ENCODE data around the gene IL17RD. TPM values are rescaled to one million over a fixed set of nuclear protein-coding genes. Genes with fewer than 3 reads are reported as not detected.

The IL17RD gene
- total and polyA plus RNA-seq, 2 of the 4 experiments (the other 2 are of a cell fraction): 0.72 to 0.92 TPM

DNA sequence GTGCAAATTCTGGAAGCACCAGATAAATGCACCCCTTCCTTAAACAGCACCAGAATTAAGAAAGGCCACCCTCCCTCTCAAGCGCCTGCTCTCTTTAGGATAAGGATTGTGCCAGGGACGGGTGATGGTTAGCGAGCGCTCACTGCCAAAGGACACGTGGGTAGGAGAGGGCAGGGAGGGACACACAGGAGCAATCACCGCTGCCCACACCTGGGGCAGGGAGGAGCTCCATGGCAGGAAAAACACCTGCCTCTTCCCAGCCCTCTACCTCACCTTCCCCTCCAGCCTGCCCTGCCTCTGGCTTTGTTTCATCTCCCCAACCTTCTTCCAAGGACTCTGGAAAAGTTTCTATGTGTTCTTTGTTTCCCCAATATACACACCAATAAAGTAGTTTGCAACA lies 112.0 kb downstream of the IL17RD start:
- H2BK20ac ChIP-seq (ENCODE audit: low read depth, low read length): no peak overlapping the region
- H3K9me3 ChIP-seq (ENCODE audit: control insufficient read depth, insufficient read depth, low read length): no peaks in the 10 kb centered on the region
- no peak overlapping the region for H3K23ac ChIP-seq (ENCODE audit: low read depth, low read length)
- H3K27ac ChIP-seq (ENCODE audit: insufficient read depth, low read length): no peak overlapping the region
- in situ Hi-C loops (cut with MboI; ENCODE audit: low sequenced_read_pairs) (no loop called here), intact Hi-C loops (cut with micrococcal nuclease) (no loop called here), dilution Hi-C loops (cut with HindIII; ENCODE audit: low sequenced_read_pairs, unreplicated experiment) (no loop called here)
- 100% methylated on average over 2 of the region's 6 CpGs; no CpG with 5 or more reads in 1 of the 2 experiments for WGBS, 2 experiments (ENCODE audit: extremely low coverage in 2 of 2, insufficient read length in 1 of 2)
- no peak overlapping the region for H3K4me2 ChIP-seq (ENCODE audit: low read depth, low read length)
- H2AK5ac ChIP-seq (ENCODE audit: low read depth, low read length): no peak overlapping the region
- no peak overlapping the region for H3K18ac ChIP-seq (ENCODE audit: low read depth, low read length)
- no peak overlapping the region for H3K4ac ChIP-seq (ENCODE audit: low read depth, low read length)
- H3K79me1 ChIP-seq (ENCODE audit: low read depth in 1 of 2, low read length in 2 of 2): no peaks in the 10 kb centered on the region
- no TSS peak for BruUV-seq (replicated peaks)
- no peak overlapping the region for H2AFZ ChIP-seq (replicated peaks; ENCODE audit: low read length, poor library complexity)
- H3K27me3 ChIP-seq (ENCODE audit: control insufficient read depth, insufficient read depth, low read length): no peaks in the 10 kb centered on the region; the same call in 1 of the 2 replicates
- no peaks in the 10 kb centered on the region for H4K20me1 ChIP-seq (ENCODE audit: insufficient read depth, low read length)
- TF ChIP-seq FOS (IDR thresholded peaks at IDR 0.05; ENCODE audit: low read depth, low read length) (no peak), RAD21 (IDR thresholded peaks at IDR 0.05; ENCODE audit: low read length) (no peak), MAFK (IDR thresholded peaks at IDR 0.05; ENCODE audit: low read depth, low read length) (no peak), MAZ (IDR thresholded peaks at IDR 0.05; ENCODE audit: borderline replicate concordance, low read depth, low read length) (no peak)
- TF ChIP-seq, protein P1, sequence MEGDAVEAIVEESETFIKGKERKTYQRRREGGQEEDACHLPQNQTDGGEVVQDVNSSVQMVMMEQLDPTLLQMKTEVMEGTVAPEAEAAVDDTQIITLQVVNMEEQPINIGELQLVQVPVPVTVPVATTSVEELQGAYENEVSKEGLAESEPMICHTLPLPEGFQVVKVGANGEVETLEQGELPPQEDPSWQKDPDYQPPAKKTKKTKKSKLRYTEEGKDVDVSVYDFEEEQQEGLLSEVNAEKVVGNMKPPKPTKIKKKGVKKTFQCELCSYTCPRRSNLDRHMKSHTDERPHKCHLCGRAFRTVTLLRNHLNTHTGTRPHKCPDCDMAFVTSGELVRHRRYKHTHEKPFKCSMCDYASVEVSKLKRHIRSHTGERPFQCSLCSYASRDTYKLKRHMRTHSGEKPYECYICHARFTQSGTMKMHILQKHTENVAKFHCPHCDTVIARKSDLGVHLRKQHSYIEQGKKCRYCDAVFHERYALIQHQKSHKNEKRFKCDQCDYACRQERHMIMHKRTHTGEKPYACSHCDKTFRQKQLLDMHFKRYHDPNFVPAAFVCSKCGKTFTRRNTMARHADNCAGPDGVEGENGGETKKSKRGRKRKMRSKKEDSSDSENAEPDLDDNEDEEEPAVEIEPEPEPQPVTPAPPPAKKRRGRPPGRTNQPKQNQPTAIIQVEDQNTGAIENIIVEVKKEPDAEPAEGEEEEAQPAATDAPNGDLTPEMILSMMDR (conservative IDR thresholded peaks at IDR 0.05; ENCODE audit: low read depth, low read length): no peak
- no peak overlapping the region for H2BK5ac ChIP-seq (ENCODE audit: low read depth, low read length, poor library complexity, severe bottlenecking)
- no peak overlapping the region for H2BK120ac ChIP-seq (ENCODE audit: low read depth, low read length)
- no peak overlapping the region for H2AK9ac ChIP-seq (replicated peaks; ENCODE audit: low read depth, low read length, poor library complexity)
- no peak overlapping the region for H3K9ac ChIP-seq (ENCODE audit: low read depth, low read length)
- ATAC-seq (ENCODE audit: low read depth) (no peak), DNase-seq (no peak)
- H3K36me3 ChIP-seq (ENCODE audit: control insufficient read depth, insufficient read depth, low read length): no peaks in the 10 kb centered on the region
- H3K4me3 ChIP-seq (ENCODE audit: insufficient read depth, low read depth, low read length): no peak overlapping the region
- ChIA-PET POLR2A (ENCODE audit: unreplicated experiment) (no interaction called here), CTCF (no interaction called here)
- H3K56ac ChIP-seq (ENCODE audit: extremely low read depth, insufficient read depth, low read length): no peak overlapping the region
- no peak overlapping the region for H2BK15ac ChIP-seq (ENCODE audit: low read depth, low read length)
- H4K91ac ChIP-seq (ENCODE audit: insufficient read depth, low read depth, low read length): no peak overlapping the region
- no peak overlapping the region for H4K8ac ChIP-seq (ENCODE audit: low read depth in 2 of 2, low read length in 2 of 2)
- H3K9me1 ChIP-seq (ENCODE audit: insufficient read depth, low read length): no peaks in the 10 kb centered on the region
- no peaks in the 10 kb centered on the region; the same call in 1 of the 2 replicates for H3K4me1 ChIP-seq (ENCODE audit: control insufficient read depth, insufficient read depth, low read length)
- H4K5ac ChIP-seq (ENCODE audit: low read depth, low read length): no peak overlapping the region
- no peak overlapping the region for H3K14ac ChIP-seq (replicated peaks; ENCODE audit: low read depth, low read length)
